AG09319 (cell line): ENCODE results near the gene PEX5L.
A peak's percentile ranks its signal among the peaks of the same experiment; 100 is the strongest.

Source experiments
- DNase-seq: peaks from one replicate; pipeline ENCODE4 v3.0.0-alpha.2; 2010; ENCODE audit warnings: low read depth; ENCODE audit errors: extremely low read depth
- TF ChIP-seq, protein P1 (sequence below): IDR thresholded peaks from 2 replicates; pipeline ENCODE4 v1.5.1; 2011; ENCODE audit warnings: low read depth, mild to moderate bottlenecking, inconsistent platforms, low read length, moderate library complexity

PEX5L gene

DNA sequence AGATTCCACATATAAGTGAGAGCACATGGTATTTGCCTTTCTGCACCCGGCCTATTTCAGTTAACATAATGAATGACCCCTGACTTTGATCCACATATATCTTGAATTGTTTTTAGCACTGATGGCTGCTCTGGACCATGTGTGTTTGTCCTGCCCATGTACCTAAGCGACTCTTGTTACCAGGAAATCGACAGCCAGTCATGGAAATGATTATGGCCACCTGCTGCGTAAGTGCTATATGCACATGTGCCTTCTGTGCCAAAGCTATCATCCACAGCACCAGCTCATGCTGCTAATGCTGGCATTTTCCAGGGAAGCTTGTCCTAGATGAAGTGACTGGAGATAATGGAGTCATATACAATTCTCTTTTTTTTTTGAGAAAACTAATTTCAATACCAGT, 103.7 kb downstream of the PEX5L start:
- TF ChIP-seq, protein P1, sequence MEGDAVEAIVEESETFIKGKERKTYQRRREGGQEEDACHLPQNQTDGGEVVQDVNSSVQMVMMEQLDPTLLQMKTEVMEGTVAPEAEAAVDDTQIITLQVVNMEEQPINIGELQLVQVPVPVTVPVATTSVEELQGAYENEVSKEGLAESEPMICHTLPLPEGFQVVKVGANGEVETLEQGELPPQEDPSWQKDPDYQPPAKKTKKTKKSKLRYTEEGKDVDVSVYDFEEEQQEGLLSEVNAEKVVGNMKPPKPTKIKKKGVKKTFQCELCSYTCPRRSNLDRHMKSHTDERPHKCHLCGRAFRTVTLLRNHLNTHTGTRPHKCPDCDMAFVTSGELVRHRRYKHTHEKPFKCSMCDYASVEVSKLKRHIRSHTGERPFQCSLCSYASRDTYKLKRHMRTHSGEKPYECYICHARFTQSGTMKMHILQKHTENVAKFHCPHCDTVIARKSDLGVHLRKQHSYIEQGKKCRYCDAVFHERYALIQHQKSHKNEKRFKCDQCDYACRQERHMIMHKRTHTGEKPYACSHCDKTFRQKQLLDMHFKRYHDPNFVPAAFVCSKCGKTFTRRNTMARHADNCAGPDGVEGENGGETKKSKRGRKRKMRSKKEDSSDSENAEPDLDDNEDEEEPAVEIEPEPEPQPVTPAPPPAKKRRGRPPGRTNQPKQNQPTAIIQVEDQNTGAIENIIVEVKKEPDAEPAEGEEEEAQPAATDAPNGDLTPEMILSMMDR: no peak
- no peak for DNase-seq

DNA sequence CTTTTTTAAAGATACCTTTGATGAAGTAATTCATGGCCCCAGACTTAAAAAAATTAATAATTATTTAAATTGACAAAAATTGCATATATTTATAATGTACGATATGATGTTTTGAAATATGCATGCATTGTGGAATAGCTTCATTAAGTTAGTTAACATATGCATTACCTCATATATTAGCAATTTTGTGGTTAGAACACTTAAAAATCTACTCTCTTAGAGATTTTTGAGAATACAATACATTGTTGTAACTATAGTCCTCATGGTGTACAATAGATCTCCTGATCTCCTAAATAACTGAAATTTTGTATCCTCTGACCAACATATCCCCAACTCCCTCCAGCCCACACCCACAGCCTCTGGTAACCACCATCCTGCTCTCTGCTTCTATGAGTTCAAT, 104.1 kb downstream of the PEX5L start:
- no peak for DNase-seq
- TF ChIP-seq, protein P1: no peak

DNA sequence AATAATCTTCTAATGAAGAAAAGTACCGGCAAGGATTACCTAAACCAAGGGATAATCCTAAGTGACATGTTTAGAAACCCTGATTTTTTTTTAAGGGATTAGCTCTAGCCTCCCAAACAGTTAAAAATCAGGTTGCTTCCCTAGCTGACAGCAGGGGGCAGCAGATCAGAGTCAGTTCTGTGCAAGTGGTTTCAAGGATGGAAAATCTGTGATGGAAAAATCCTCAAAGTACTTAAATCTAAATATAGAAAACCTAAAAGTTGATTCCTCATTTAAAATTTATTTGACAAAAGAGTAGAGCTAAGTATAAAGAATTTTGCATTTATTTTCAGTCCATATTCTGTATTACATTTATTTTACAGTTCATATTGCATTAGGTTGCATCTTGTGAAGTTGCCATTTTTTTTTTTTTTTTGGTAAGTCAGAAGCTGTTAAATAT, 107.6 kb downstream of the PEX5L start:
- TF ChIP-seq, protein P1: peak; percentile 82

DNA sequence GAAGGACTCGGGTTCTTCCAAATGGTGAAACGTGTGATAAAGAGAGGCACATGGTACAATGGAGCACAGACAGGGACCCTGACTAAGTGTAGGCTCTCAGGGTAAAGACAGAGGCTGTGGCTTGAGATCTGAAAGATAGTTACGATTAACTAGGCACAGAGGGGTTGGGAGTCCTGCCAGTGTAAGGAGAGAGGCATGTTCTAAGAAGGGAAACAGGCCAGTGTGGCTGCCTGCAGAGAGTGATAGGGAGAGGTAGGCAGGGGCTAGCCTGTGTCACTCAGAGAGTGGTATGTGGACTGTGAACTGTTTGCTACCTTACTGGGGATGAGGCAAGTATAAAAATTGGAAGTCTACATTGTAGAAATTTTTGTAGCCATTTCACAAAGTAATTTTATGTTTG, 109.5 kb downstream of the PEX5L start:
- TF ChIP-seq, protein P1: no peak
- no peak for DNase-seq

More for the DNA sequence above, 107.6 kb downstream of the PEX5L start:
- DNase-seq: peak; percentile 37

GRCh38 chr3:179921951-179922350, 114.8 kb downstream of the PEX5L start:
- no peak for DNase-seq
- TF ChIP-seq, protein P1: no peak

GRCh38 chr3:179921500-179921899, 115.2 kb downstream of the PEX5L start:
- TF ChIP-seq, protein P1: no peak

GRCh38 chr3:179907784-179908482, 128.8 kb downstream of the PEX5L start:
- TF ChIP-seq, protein P1: no peak
- no peak for DNase-seq

More at GRCh38 chr3:179921500-179921899, 115.2 kb downstream of the PEX5L start:
- DNase-seq: no peak
